Liver (tissue), 3 donors: ENCODE data around the gene CBFB.

Source experiments
- HNF4A ChIP-seq, 2 donors: conservative IDR thresholded peaks; 2 replicates each; pipeline ENCODE4 v1.6.1; 2016; ENCODE audit warnings: antibody characterized with exemption in 2 of 2, mild to moderate bottlenecking in 2 of 2
- SP1 ChIP-seq: IDR thresholded peaks from 2 replicates; pipeline ENCODE4 v1.6.1; 2018; ENCODE audit warnings: antibody characterized with exemption, mild to moderate bottlenecking
- TF ChIP-seq, protein P1 (sequence below): fragments of 150-350 bp; IDR thresholded peaks from 2 replicates; pipeline ENCODE4 v1.5.1; 2017; ENCODE audit warnings: improper control_type of control experiment, low read depth, low read length; ENCODE audit not compliant: missing input control
- TF ChIP-seq, protein P2 (sequence below): IDR thresholded peaks from 2 replicates; pipeline ENCODE4 v1.6.1; 2016; ENCODE audit warnings: antibody characterized with exemption
- TF ChIP-seq, protein P3 (sequence below): IDR thresholded peaks from 2 replicates; pipeline ENCODE4 v1.6.1; 2016; ENCODE audit warnings: antibody characterized with exemption, mild to moderate bottlenecking
- donor health status: healthy.
- donor health status: healthy.

DNA sequence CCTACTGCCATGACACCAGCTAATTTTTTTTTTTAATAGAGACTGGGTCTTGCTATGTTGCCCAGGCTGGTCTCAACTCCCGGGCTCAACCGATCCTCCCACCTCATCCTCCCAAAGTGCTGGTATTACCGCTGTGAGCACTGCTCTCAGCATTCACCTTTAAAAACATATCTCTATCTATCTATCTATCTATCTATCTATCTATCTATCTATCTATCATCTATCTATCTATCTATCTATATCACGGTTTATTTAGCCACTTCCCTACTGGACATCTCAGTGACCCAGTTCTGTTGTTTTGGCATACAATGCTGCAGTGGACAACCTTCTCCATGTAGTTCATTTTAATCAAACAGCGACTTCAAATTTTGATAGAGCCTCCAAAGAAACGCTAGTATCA lies 79.5 kb downstream of the CBFB start:
- TF ChIP-seq, protein P1, sequence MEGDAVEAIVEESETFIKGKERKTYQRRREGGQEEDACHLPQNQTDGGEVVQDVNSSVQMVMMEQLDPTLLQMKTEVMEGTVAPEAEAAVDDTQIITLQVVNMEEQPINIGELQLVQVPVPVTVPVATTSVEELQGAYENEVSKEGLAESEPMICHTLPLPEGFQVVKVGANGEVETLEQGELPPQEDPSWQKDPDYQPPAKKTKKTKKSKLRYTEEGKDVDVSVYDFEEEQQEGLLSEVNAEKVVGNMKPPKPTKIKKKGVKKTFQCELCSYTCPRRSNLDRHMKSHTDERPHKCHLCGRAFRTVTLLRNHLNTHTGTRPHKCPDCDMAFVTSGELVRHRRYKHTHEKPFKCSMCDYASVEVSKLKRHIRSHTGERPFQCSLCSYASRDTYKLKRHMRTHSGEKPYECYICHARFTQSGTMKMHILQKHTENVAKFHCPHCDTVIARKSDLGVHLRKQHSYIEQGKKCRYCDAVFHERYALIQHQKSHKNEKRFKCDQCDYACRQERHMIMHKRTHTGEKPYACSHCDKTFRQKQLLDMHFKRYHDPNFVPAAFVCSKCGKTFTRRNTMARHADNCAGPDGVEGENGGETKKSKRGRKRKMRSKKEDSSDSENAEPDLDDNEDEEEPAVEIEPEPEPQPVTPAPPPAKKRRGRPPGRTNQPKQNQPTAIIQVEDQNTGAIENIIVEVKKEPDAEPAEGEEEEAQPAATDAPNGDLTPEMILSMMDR: no peak
- TF ChIP-seq, protein P2, sequence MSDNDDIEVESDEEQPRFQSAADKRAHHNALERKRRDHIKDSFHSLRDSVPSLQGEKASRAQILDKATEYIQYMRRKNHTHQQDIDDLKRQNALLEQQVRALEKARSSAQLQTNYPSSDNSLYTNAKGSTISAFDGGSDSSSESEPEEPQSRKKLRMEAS: no peak
- TF ChIP-seq SP1 (no peak), HNF4A (conservative IDR thresholded peaks at IDR 0.05) (no peak)
- TF ChIP-seq, protein P3, sequence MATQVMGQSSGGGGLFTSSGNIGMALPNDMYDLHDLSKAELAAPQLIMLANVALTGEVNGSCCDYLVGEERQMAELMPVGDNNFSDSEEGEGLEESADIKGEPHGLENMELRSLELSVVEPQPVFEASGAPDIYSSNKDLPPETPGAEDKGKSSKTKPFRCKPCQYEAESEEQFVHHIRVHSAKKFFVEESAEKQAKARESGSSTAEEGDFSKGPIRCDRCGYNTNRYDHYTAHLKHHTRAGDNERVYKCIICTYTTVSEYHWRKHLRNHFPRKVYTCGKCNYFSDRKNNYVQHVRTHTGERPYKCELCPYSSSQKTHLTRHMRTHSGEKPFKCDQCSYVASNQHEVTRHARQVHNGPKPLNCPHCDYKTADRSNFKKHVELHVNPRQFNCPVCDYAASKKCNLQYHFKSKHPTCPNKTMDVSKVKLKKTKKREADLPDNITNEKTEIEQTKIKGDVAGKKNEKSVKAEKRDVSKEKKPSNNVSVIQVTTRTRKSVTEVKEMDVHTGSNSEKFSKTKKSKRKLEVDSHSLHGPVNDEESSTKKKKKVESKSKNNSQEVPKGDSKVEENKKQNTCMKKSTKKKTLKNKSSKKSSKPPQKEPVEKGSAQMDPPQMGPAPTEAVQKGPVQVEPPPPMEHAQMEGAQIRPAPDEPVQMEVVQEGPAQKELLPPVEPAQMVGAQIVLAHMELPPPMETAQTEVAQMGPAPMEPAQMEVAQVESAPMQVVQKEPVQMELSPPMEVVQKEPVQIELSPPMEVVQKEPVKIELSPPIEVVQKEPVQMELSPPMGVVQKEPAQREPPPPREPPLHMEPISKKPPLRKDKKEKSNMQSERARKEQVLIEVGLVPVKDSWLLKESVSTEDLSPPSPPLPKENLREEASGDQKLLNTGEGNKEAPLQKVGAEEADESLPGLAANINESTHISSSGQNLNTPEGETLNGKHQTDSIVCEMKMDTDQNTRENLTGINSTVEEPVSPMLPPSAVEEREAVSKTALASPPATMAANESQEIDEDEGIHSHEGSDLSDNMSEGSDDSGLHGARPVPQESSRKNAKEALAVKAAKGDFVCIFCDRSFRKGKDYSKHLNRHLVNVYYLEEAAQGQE: no peak
